GM19239 (cell line): ENCODE data around the gene REXO1.
"Not testable (repeated sequence)": the region's sequence is repeated elsewhere in the genome, so short reads cannot be mapped to it uniquely, and the experiment has no call there.

Source experiments
- DNase-seq: peaks from one replicate; pipeline ENCODE4 v3.0.0; 2011; ENCODE audit warnings: low spot score; ENCODE audit not compliant: insufficient read length
- FAIRE-seq: peaks from 2 replicates; lab custom pipeline; 2011; peaks lifted over from hg19 to GRCh38; lab: Jason Lieb, UNC

Gene REXO1

GRCh38 chr19:1848399-1849131, at the start of gene REXO1:
Gene REXO1 (minus strand): TSS chr19:1848483. CDS start chr19:1848358, 125 bp downstream.
- DNase-seq (peak; percentile 91), FAIRE-seq (peak; percentile 97)

GRCh38 chr19:1896508-1896907, 48.2 kb upstream of the REXO1 start:
- FAIRE-seq (no peak), DNase-seq (no peak)

- DNase-seq (no peak), FAIRE-seq (no peak)
These were observed 45.5 kb upstream of the REXO1 start for GRCh38 chr19:1893791-1894190.

- DNase-seq (no peak), FAIRE-seq (no peak)
These were observed 41.6 kb upstream of the REXO1 start for GRCh38 chr19:1889907-1890306.

GRCh38 chr19:1888385-1888784, 40.1 kb upstream of the REXO1 start:
- no peak for DNase-seq
- no peak for FAIRE-seq

- FAIRE-seq, DNase-seq: not testable (repeated sequence)
These were observed 38.1 kb upstream of the REXO1 start for GRCh38 chr19:1886360-1886759.

GRCh38 chr19:1885398-1886119, 37.3 kb upstream of the REXO1 start, which contains the start of gene ABHD17A:
Gene ABHD17A (minus strand): TSS chr19:1885496. CDS start chr19:1881566, 3,930 bp downstream.
- peak; percentile 98 for FAIRE-seq

GRCh38 chr19:1884719-1885334, 36.5 kb upstream of the REXO1 start:
- DNase-seq (no peak), FAIRE-seq (no peak)

More at GRCh38 chr19:1885398-1886119, 37.3 kb upstream of the REXO1 start, which contains the start of gene ABHD17A:
- peak; percentile 99 for DNase-seq

- no peak for DNase-seq
- FAIRE-seq, result peak; percentile 81
These were observed 36.0 kb upstream of the REXO1 start for GRCh38 chr19:1884291-1884718.

GRCh38 chr19:1883784-1884183, 35.5 kb upstream of the REXO1 start:
- DNase-seq (no peak), FAIRE-seq (no peak)

GRCh38 chr19:1882786-1883692, 34.8 kb upstream of the REXO1 start:
- no peak for FAIRE-seq
- no peak for DNase-seq

- FAIRE-seq (no peak), DNase-seq (no peak)
These were observed 34.0 kb upstream of the REXO1 start for GRCh38 chr19:1882089-1882785.

- FAIRE-seq, DNase-seq: not testable (repeated sequence)
These were observed 33.3 kb upstream of the REXO1 start for GRCh38 chr19:1881393-1882088.

GRCh38 chr19:1880611-1881392, 32.5 kb upstream of the REXO1 start:
- FAIRE-seq (no peak), DNase-seq (no peak)

GRCh38 chr19:1879982-1880381, 31.7 kb upstream of the REXO1 start:
- not testable (repeated sequence) for DNase-seq, FAIRE-seq

- DNase-seq, FAIRE-seq: not testable (repeated sequence)
These were observed 30.3 kb upstream of the REXO1 start for GRCh38 chr19:1878583-1878982.

GRCh38 chr19:1877280-1877660, 29.0 kb upstream of the REXO1 start:
- FAIRE-seq, DNase-seq: not testable (repeated sequence)
